HepG2 (cell line): ENCODE measurements around the gene PRSS22. TPM values are rescaled to one million over a fixed set of nuclear protein-coding genes. Genes with fewer than 3 reads are reported as not detected.
A peak's percentile ranks its signal among the peaks of the same experiment; 100 is the strongest.

Source experiments
- BATF2 ChIP-seq: sonication (generic); formaldehyde crosslinking; IDR thresholded peaks from 2 replicates; pipeline ENCODE4 v1.8.0; 2022; ENCODE audit warnings: mild to moderate bottlenecking, missing genetic modification reagents, moderate library complexity
- JUND ChIP-seq: sonication (generic); formaldehyde crosslinking; IDR thresholded peaks from 2 replicates; pipeline ENCODE4 v1.8.0; 2022; ENCODE audit warnings: mild to moderate bottlenecking, missing genetic modification reagents
- KDM5B ChIP-seq: sonication (generic); formaldehyde crosslinking; IDR thresholded peaks from 2 replicates; pipeline ENCODE4 v1.4.0; 2020; ENCODE audit warnings: missing genetic modification reagents, mild to moderate bottlenecking, borderline replicate concordance
- MXD3 ChIP-seq: IDR thresholded peaks from 2 replicates; pipeline ENCODE4 v1.6.1; 2016; ENCODE audit warnings: mild to moderate bottlenecking, missing biosample characterization, missing genetic modification reagents
- MXD4 ChIP-seq: IDR thresholded peaks from 2 replicates; pipeline ENCODE4 v1.6.1; 2016; ENCODE audit warnings: mild to moderate bottlenecking, missing biosample characterization, missing genetic modification reagents
- MYNN ChIP-seq: sonication (generic); formaldehyde crosslinking; IDR thresholded peaks from 2 replicates; pipeline ENCODE4 v1.4.0; 2020; ENCODE audit warnings: mild to moderate bottlenecking, low read depth, missing genetic modification reagents
- RBM39 ChIP-seq: fragments of 200-400 bp; formaldehyde crosslinking; IDR thresholded peaks from one replicate; pipeline ENCODE4 v1.6.1; 2018; ENCODE audit warnings: antibody characterized with exemption, mild to moderate bottlenecking, low read depth, low read length; ENCODE audit not compliant: poor library complexity, severe bottlenecking
- SMAD3 ChIP-seq: sonication (generic); formaldehyde crosslinking; IDR thresholded peaks from 2 replicates; pipeline ENCODE4 v1.4.0; 2020; ENCODE audit warnings: missing genetic modification reagents
- SPEN ChIP-seq: sonication (generic); formaldehyde crosslinking; IDR thresholded peaks from 2 replicates; pipeline ENCODE4 v1.5.1; 2020; ENCODE audit warnings: low read depth, mild to moderate bottlenecking, missing genetic modification reagents
- TBX3 ChIP-seq: fragments of 450-650 bp; IDR thresholded peaks from 2 replicates; pipeline ENCODE4 v1.6.1; 2017; ENCODE audit warnings: antibody characterized with exemption, mild to moderate bottlenecking, inconsistent platforms, borderline replicate concordance
- TEAD3 ChIP-seq: optimal IDR thresholded peaks from 2 replicates; pipeline ENCODE3; 2016; ENCODE audit warnings: borderline replicate concordance
- TERF1 ChIP-seq: sonication (generic); formaldehyde crosslinking; IDR thresholded peaks from 2 replicates; pipeline ENCODE4 v1.8.0; 2022; ENCODE audit warnings: mild to moderate bottlenecking, missing genetic modification reagents, moderate library complexity
- ZNF280D ChIP-seq: sonication (generic); formaldehyde crosslinking; IDR thresholded peaks from 2 replicates; pipeline ENCODE4 v1.5.1; 2020; ENCODE audit warnings: mild to moderate bottlenecking, missing genetic modification reagents
- ZNF30 ChIP-seq: sonication (generic); formaldehyde crosslinking; IDR thresholded peaks from 2 replicates; pipeline ENCODE4 v1.5.0; 2020; ENCODE audit warnings: mild to moderate bottlenecking, missing genetic modification reagents
- ZNF563 ChIP-seq: sonication (generic); formaldehyde crosslinking; IDR thresholded peaks from 2 replicates; pipeline ENCODE4 v1.8.0; 2022; ENCODE audit warnings: mild to moderate bottlenecking, moderate library complexity, missing genetic modification reagents
- ZNF572 ChIP-seq: sonication (generic); formaldehyde crosslinking; IDR thresholded peaks from 2 replicates; pipeline ENCODE4 v1.5.1; 2020; ENCODE audit warnings: mild to moderate bottlenecking, missing genetic modification reagents
- ZNF710 ChIP-seq: sonication (generic); formaldehyde crosslinking; IDR thresholded peaks from 2 replicates; pipeline ENCODE4 v1.5.0; 2020; ENCODE audit warnings: mild to moderate bottlenecking, missing genetic modification reagents, borderline replicate concordance
- ZNF724P ChIP-seq: sonication (generic); formaldehyde crosslinking; IDR thresholded peaks from 2 replicates; pipeline ENCODE4 v1.8.0; 2022; ENCODE audit warnings: missing genetic modification reagents, borderline replicate concordance
- ZNF746 ChIP-seq: sonication (generic); formaldehyde crosslinking; IDR thresholded peaks from 2 replicates; pipeline ENCODE4 v1.8.0; 2022; ENCODE audit warnings: mild to moderate bottlenecking, missing genetic modification reagents
- ZNF75D ChIP-seq: sonication (generic); formaldehyde crosslinking; IDR thresholded peaks from 2 replicates; pipeline ENCODE4 v1.8.1; 2023; ENCODE audit warnings: missing genetic modification reagents, mild to moderate bottlenecking, borderline replicate concordance
- polyA plus RNA-seq, 8 experiments: library from polyadenylated mRNA; depleted of rRNA in 3 of 8; stranded (reverse) in 7 of 8; unstranded in 1 of 8; fragments of >200 nt; fragmentation: Illumina TruSeq in 4 of 8; extraction: Trizol in 4 of 8; gene quantifications; 2 replicates each; pipeline versions ENCODE4 v1.2.1 to v1.2.3, GENCODE V29; 2011 to 2016; ENCODE audit warnings: low read depth in 4 of 8, missing spikeins in 1 of 8, mixed read lengths in 1 of 8; ENCODE audit not compliant: insufficient read depth in 1 of 8
- total RNA-seq, 5 experiments: library from RNA; depleted of rRNA; stranded (reverse); fragments of >200 nt; fragmentation: Illumina TruSeq; extraction: Trizol; gene quantifications; 2 replicates each; pipeline ENCODE4 v1.2.3, GENCODE V29; 2016; ENCODE audit warnings: low read depth in 1 of 5

PRSS22 gene
- total and polyA plus RNA-seq, 2 of the 13 experiments (the other 11 are each of a cell fraction or from before 2014, with no cell fraction given) = 0.24 to 0.32 TPM

- TF ChIP-seq ZNF280D (CRISPR knock-in tag) = no peak
- 0 out of 2 replicates have a peak, but pooled peaks have one; percentile 41 for TF ChIP-seq KDM5B (CRISPR knock-in tag)
- TF ChIP-seq TERF1 (CRISPR knock-in tag) = no peak
- no peak for TF ChIP-seq ZNF30 (CRISPR knock-in tag)
- no peak for TF ChIP-seq ZNF75D
- no peak for TF ChIP-seq JUND
- no peak for TF ChIP-seq BATF2 (CRISPR knock-in tag)
- peak; percentile 49; the same call in 1 of the 2 replicates for TF ChIP-seq MXD3 (CRISPR knock-in tag)
- 0 out of 2 replicates have a peak, but pooled peaks have one; percentile 32 for TF ChIP-seq SPEN
- TF ChIP-seq ZNF572 = 0 out of 2 replicates have a peak, but pooled peaks have one; percentile 34
- TF ChIP-seq MYNN (CRISPR knock-in tag) = 0 out of 2 replicates have a peak, but pooled peaks have one; percentile 54
- TF ChIP-seq ZNF563 (CRISPR knock-in tag) = 0 out of 2 replicates have a peak, but pooled peaks have one; percentile 25
- 0 out of 2 replicates have a peak, but pooled peaks have one; percentile 23 for TF ChIP-seq MXD4 (CRISPR knock-in tag)
- no peak for TF ChIP-seq RBM39
- no peak for TF ChIP-seq ZNF724P (CRISPR knock-in tag)
- TF ChIP-seq ZNF710 = peak; percentile 22; the same call in 1 of the 2 replicates
- peak; percentile 73 for TF ChIP-seq TEAD3
- 0 out of 2 replicates have a peak, but pooled peaks have one; percentile 37 for TF ChIP-seq SMAD3 (CRISPR knock-in tag)
- TF ChIP-seq TBX3 = 0 out of 2 replicates have a peak, but pooled peaks have one; percentile 43
- TF ChIP-seq ZNF746 (CRISPR knock-in tag) = no peak
These were observed 22.1 kb downstream of the PRSS22 start (continued) for GRCh38 chr16:2835638-2836493.
